SK-N-SH treated with all-trans-retinoic acid at 6 μM for 48 hours (cell line): ENCODE measurements around the gene RHOA.

Experiments
- BACH2 ChIP-seq: fragments of 250-450 bp; sonication (Bioruptor Pico); IDR thresholded peaks from 2 replicates; pipeline ENCODE4 v1.9.0; 2021; ENCODE audit warnings: mild to moderate bottlenecking, borderline replicate concordance
- PPARA ChIP-seq: fragments of 250-450 bp; sonication (Bioruptor Pico); IDR thresholded peaks from 2 replicates; pipeline ENCODE4 v1.5.0; 2020; ENCODE audit warnings: mild to moderate bottlenecking, borderline replicate concordance
- SNAI2 ChIP-seq: fragments of 250-450 bp; sonication (Bioruptor Pico); IDR thresholded peaks from 2 replicates; pipeline ENCODE4 v1.5.0; 2020; ENCODE audit warnings: mild to moderate bottlenecking, moderate library complexity
- TOX ChIP-seq: fragments of 250-450 bp; sonication (Bioruptor Pico); IDR thresholded peaks from 2 replicates; pipeline ENCODE4 v1.8.0; 2021; ENCODE audit warnings: mild to moderate bottlenecking, moderate library complexity, borderline replicate concordance
- ZC3H10 ChIP-seq: fragments of 250-450 bp; sonication (Bioruptor Pico); IDR thresholded peaks from 2 replicates; pipeline ENCODE4 v1.5.1; 2021; ENCODE audit warnings: mild to moderate bottlenecking, moderate library complexity
- ZFP30 ChIP-seq: fragments of 450-650 bp; formaldehyde crosslinking; IDR thresholded peaks from 2 replicates; pipeline ENCODE4 v1.5.0; 2022; ENCODE audit warnings: mild to moderate bottlenecking, moderate library complexity

GRCh38 chr3:49333916-49334633, 77.7 kb downstream of the RHOA start:
- TF ChIP-seq PPARA (CRISPR knock-in tag) (no peak), ZC3H10 (CRISPR knock-in tag) (no peak), SNAI2 (no peak), ZFP30 (CRISPR knock-in tag) (no peak), BACH2 (CRISPR knock-in tag) (no peak), TOX (CRISPR knock-in tag) (no peak)
